ENCODE data around the gene GAS2L2.

DNA sequence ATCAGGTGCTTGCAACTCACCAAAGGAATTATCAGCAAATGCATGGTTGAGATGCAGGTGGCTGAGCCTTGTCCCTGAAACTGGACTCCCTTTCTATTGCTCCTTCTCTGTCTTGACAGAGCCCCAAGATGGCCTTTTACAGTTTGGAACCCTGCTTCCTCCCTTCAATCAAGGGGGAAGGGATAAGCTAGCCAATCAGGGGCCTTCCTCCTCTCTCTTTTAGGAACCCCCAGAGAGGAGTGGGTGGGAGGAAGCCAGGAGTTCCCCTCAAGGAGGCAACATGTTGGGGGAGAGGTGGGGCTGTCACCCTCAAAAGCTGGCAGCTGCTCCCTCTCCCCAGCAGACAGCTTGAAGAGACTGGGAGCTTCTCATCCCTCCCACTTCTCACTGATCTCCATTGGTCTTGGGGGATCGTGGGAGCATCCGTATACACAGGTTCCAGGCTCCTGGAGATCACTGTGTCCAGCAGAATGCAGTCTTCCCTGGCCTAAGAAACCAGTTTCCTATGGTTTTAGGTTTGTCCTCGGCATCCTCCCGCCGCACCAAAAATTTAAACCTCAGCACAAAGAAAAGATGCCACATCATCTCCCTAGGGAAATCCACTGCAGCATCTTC lies 14.4 kb downstream of the GAS2L2 start:
- TF ChIP-seq JUNB (IDR thresholded peaks at IDR 0.05; ENCODE audit: unreplicated experiment) (no peak), POLR2AphosphoS5 (IDR thresholded peaks at IDR 0.05; ENCODE audit: low read depth) (no peak), EZH2 (IDR thresholded peaks at IDR 0.05; ENCODE audit: low read depth, unreplicated experiment) (no peak), CTCF (conservative IDR thresholded peaks at IDR 0.05; ENCODE audit: low read depth in 2 of 2) (no peak), STAT1 (IDR thresholded peaks at IDR 0.05; ENCODE audit: unreplicated experiment) (no peak), EZH2phosphoT487 (IDR thresholded peaks at IDR 0.05; ENCODE audit: unreplicated experiment) (no peak), CREB1 (CRISPR knock-in tag; IDR thresholded peaks at IDR 0.05; ENCODE audit: low read depth) (no peak), NANOG (IDR thresholded peaks at IDR 0.05; ENCODE audit: borderline replicate concordance) (no peak), ZNF114 (CRISPR knock-in tag; IDR thresholded peaks at IDR 0.05) (no peak), ETS1 (IDR thresholded peaks at IDR 0.05) (no peak)

All from GM23338 (cell line).